HCT116 (cell line): ENCODE results near the gene DNAJC3. TPM values are rescaled to one million over a fixed set of nuclear protein-coding genes. Genes with fewer than 3 reads are reported as not detected.

Experiments
- ATAC-seq: fragments of 200-7000 bp; cut with Tn5 transposase; 2 replicates; pipeline ENCODE4 v1.9.1; 2020; ENCODE audit warnings: mild to moderate bottlenecking, moderate library complexity
- BruUV-seq: library from RNA; stranded (reverse); fragments of 400-500 nt; replicated peaks from 2 replicates; lab custom pipeline; 2021; lab: Mats Ljungman, UMichigan
- CTCF ChIA-PET: fragments of 300-600 bp; sonication (Branson Sonifier 250); formaldehyde crosslinking; loops from one replicate; lab custom pipeline; 2021; ENCODE audit warnings: antibody characterized with exemption; lab: Charles Lee
- POLR2A ChIA-PET: fragments of 300-600, 350-600 bp; sonication (Branson Sonifier 250); formaldehyde crosslinking; loops from one replicate; lab custom pipeline; 2021; ENCODE audit warnings: antibody characterized with exemption; lab: Charles Lee
- RAD21 ChIA-PET, 2 experiments: fragments of 300-600 bp; sonication (Branson Sonifier 250); formaldehyde crosslinking; loops; one replicate each; lab custom pipeline; 2023; ENCODE audit warnings: low total read pairs in 2 of 2; ENCODE audit not compliant: uncharacterized antibody in 2 of 2, unreplicated experiment in 2 of 2, low non-redundant PET in 1 of 2; lab: Charles Lee
- DNase-seq: peaks from one replicate; pipeline ENCODE4 v3.0.0-alpha.2; 2010; ENCODE audit warnings: low read depth, low spot score
- H2AFZ ChIP-seq: fragments of 200-600 bp; shearing (Covaris generic), sonication (generic); 2 replicates; pipeline ENCODE4 v1.6.1; 2017; ENCODE audit warnings: low read depth, mixed run types, mixed read lengths, antibody characterized with exemption, low read length; ENCODE audit not compliant: poor library complexity, severe bottlenecking
- H3K27ac ChIP-seq: 2 replicates; pipeline ENCODE4 v1.5.1; 2012; ENCODE audit warnings: low read depth, low read length
- H3K27me3 ChIP-seq: fragments of 200-600 bp; sonication (generic); 2 replicates; pipeline ENCODE4 v1.6.1; 2016; ENCODE audit warnings: mixed run types, low read length, mixed read lengths; ENCODE audit not compliant: insufficient read depth
- H3K36me3 ChIP-seq, 2 experiments: fragments of 200-500 bp in 1 of 2; fragments of 200-600 bp in 1 of 2; sonication (Bioruptor generic) in 1 of 2; sonication (generic) in 1 of 2; 2 replicates each; pipeline versions ENCODE4 v1.5.1 to v1.6.1; 2014 to 2016; ENCODE audit warnings: low read length in 2 of 2, inconsistent platforms in 1 of 2, mixed read lengths in 1 of 2, mixed run types in 1 of 2; ENCODE audit not compliant: insufficient read depth in 2 of 2, control insufficient read depth in 1 of 2
- H3K4me1 ChIP-seq, 2 experiments: fragments of 200-600 bp in 1 of 2; sonication (generic) in 1 of 2; 2 replicates each; pipeline versions ENCODE4 v1.5.1 to v1.6.1; 2012 to 2017; ENCODE audit warnings: low read length in 2 of 2, inconsistent platforms in 1 of 2, mild to moderate bottlenecking in 1 of 2, mixed read lengths in 1 of 2, mixed run types in 1 of 2, moderate library complexity in 1 of 2; ENCODE audit not compliant: insufficient read depth in 2 of 2, control insufficient read depth in 1 of 2
- H3K4me2 ChIP-seq: fragments of 200-600 bp; sonication (generic); 2 replicates; pipeline ENCODE4 v1.6.1; 2017; ENCODE audit warnings: mixed run types, low read length, mixed read lengths
- H3K4me3 ChIP-seq, 2 experiments: fragments of 200-600 bp in 1 of 2; sonication (generic) in 1 of 2; replicated peaks in 1 of 2; 2 replicates each; pipeline ENCODE4 v1.5.1; 2011 to 2016; ENCODE audit warnings: low read length in 2 of 2, control low read depth in 1 of 2, low read depth in 1 of 2, mild to moderate bottlenecking in 1 of 2, mixed read lengths in 1 of 2, mixed run types in 1 of 2
- H3K79me2 ChIP-seq: fragments of 200-600 bp; sonication (generic); 2 replicates; pipeline ENCODE4 v1.6.1; 2017; ENCODE audit warnings: mild to moderate bottlenecking, mixed run types, low read length, moderate library complexity, mixed read lengths; ENCODE audit not compliant: insufficient read depth
- H3K9ac ChIP-seq: fragments of 200-600 bp; sonication (generic); 2 replicates; pipeline ENCODE4 v1.6.1; 2016; ENCODE audit warnings: low read length, mixed read lengths
- H3K9me2 ChIP-seq: fragments of 200-600 bp; sonication (generic), shearing (Covaris generic); 2 replicates; pipeline ENCODE4 v1.6.1; 2017; ENCODE audit warnings: mixed run types, mild to moderate bottlenecking, moderate library complexity; ENCODE audit not compliant: insufficient read depth
- H3K9me3 ChIP-seq, 2 experiments: fragments of 200-500 bp in 1 of 2; fragments of 200-600 bp in 1 of 2; sonication (Bioruptor generic) in 1 of 2; sonication (generic) in 1 of 2; 2 replicates each; pipeline ENCODE4 v1.6.1; 2014 to 2017; ENCODE audit warnings: low read length in 2 of 2, mixed read lengths in 2 of 2, inconsistent platforms in 1 of 2, low read depth in 1 of 2, mild to moderate bottlenecking in 1 of 2, mixed run types in 1 of 2, moderate library complexity in 1 of 2; ENCODE audit not compliant: control insufficient read depth in 1 of 2, insufficient read depth in 1 of 2
- H4K20me1 ChIP-seq: fragments of 200-600 bp; sonication (generic), shearing (Covaris generic); 2 replicates; pipeline ENCODE4 v1.6.1; 2017; ENCODE audit warnings: mixed run types, mild to moderate bottlenecking, moderate library complexity; ENCODE audit not compliant: insufficient read depth
- CBX3 ChIP-seq: IDR thresholded peaks from 2 replicates; pipeline ENCODE4 v1.6.1; 2012; ENCODE audit warnings: low read depth
- CEBPB ChIP-seq: IDR thresholded peaks from 2 replicates; pipeline ENCODE4 v1.6.1; 2012; ENCODE audit warnings: low read depth
- CTCF ChIP-seq, 3 experiments: fragments of 200-600 bp in 1 of 3; sonication (generic) in 1 of 3; IDR thresholded peaks in 2 of 3; conservative IDR thresholded peaks in 1 of 3; 2 replicates each; pipeline ENCODE4 v1.5.1; 2012 to 2017; ENCODE audit warnings: low read depth in 2 of 3, low read length in 2 of 3, antibody characterized with exemption in 1 of 3, borderline replicate concordance in 1 of 3, control low read depth in 1 of 3, mild to moderate bottlenecking in 1 of 3, mixed read lengths in 1 of 3, mixed run types in 1 of 3, moderate library complexity in 1 of 3; ENCODE audit not compliant: insufficient read depth in 1 of 3
- ELF1 ChIP-seq: IDR thresholded peaks from 2 replicates; pipeline ENCODE4 v1.6.1; 2012; ENCODE audit warnings: low read depth, borderline replicate concordance
- FOSL1 ChIP-seq: IDR thresholded peaks from 2 replicates; pipeline ENCODE4 v1.6.1; 2012; ENCODE audit warnings: low read depth
- JUND ChIP-seq: IDR thresholded peaks from 2 replicates; pipeline ENCODE4 v1.6.1; 2012
- MAX ChIP-seq: IDR thresholded peaks from 2 replicates; pipeline ENCODE4 v1.6.1; 2012
- POLR2A ChIP-seq: IDR thresholded peaks from 2 replicates; pipeline ENCODE4 v1.7.0; 2011; ENCODE audit warnings: borderline replicate concordance; ENCODE audit not compliant: insufficient read depth, insufficient read length; ENCODE audit errors: extremely low read depth
- POLR2AphosphoS5 ChIP-seq: IDR thresholded peaks from 2 replicates; pipeline ENCODE4 v1.6.1; 2011; ENCODE audit warnings: mild to moderate bottlenecking, low read depth, low read length, moderate library complexity
- REST ChIP-seq: IDR thresholded peaks from 2 replicates; pipeline ENCODE4 v1.6.1; 2012; ENCODE audit warnings: low read depth
- SRF ChIP-seq: IDR thresholded peaks from 2 replicates; pipeline ENCODE4 v1.6.1; 2012; ENCODE audit warnings: low read depth
- TCF7L2 ChIP-seq: IDR thresholded peaks from 2 replicates; pipeline ENCODE4 v1.7.0; 2011; ENCODE audit warnings: borderline replicate concordance, inconsistent platforms; ENCODE audit not compliant: insufficient read depth, insufficient read length; ENCODE audit errors: extremely low read depth
- YY1 ChIP-seq: IDR thresholded peaks from 2 replicates; pipeline ENCODE4 v1.6.1; 2011; ENCODE audit warnings: low read length, low read depth, moderate library complexity, mild to moderate bottlenecking; ENCODE audit not compliant: insufficient replicate concordance; ENCODE audit errors: extremely low read depth
- ZBTB33 ChIP-seq: IDR thresholded peaks from 2 replicates; pipeline ENCODE4 v1.6.1; 2011; ENCODE audit warnings: mild to moderate bottlenecking, low read length, moderate library complexity; ENCODE audit not compliant: insufficient replicate concordance; ENCODE audit errors: extremely low read depth
- ZFX ChIP-seq: fragments of 450-650 bp; IDR thresholded peaks from 2 replicates; pipeline ENCODE4 v1.6.1; 2017
- intact Hi-C: fragments of 100-400 bp; cut with micrococcal nuclease; formaldehyde crosslinking; loops from 2 replicates; pipeline ENCODE4 v1.10.0; 2022
- total RNA-seq: library from RNA; stranded (reverse); gene quantifications from one replicate; pipeline ENCODE4 v1.2.1, GENCODE V29; 2021; ENCODE audit not compliant: unreplicated experiment

The DNAJC3 gene
- total RNA-seq, 1 experiment from 2014 or later, result 28.5 TPM

GRCh38 chr13:95741584-95742563 is 64.9 kb downstream of the DNAJC3 start:
- Histone ChIP-seq H2AFZ (no peak overlapping the region), H3K27me3 (no peaks in the 10 kb centered on the region), H3K27ac (no peak overlapping the region; the same call in 1 of the 2 replicates), H3K36me3 (no peaks in the 10 kb centered on the region), H4K20me1 (no peaks in the 10 kb centered on the region), H3K4me3 (no peak overlapping the region), H3K9ac (no peak overlapping the region), H3K4me2 (peak overlapping the region; percentile 65; the same call in 1 of the 2 replicates), H3K4me1 (peaks cover 3 to 13% of the 10 kb centered on the region in 2 experiments; a peak in 3 of 4 replicates)
- intact Hi-C loops, result no loop called here
- POLR2A ChIA-PET, result no interaction called here
- ATAC-seq (no peak), DNase-seq (no peak)
- RAD21 ChIA-PET, result no interaction called here
- BruUV-seq, result no TSS peak
- CTCF ChIA-PET, result no interaction called here
- TF ChIP-seq POLR2AphosphoS5 (no peak), TCF7L2 (no peak), ZFX (no peak), YY1 (no peak), ZBTB33 (no peak), ELF1 (no peak), MAX (no peak), POLR2A (no peak), FOSL1 (no peak), CTCF (IDR thresholded peaks at IDR 0.05 in 2 of 3, conservative IDR thresholded peaks at IDR 0.05 in 1 of 3; ENCODE audit: borderline replicate concordance in 1 of 3, insufficient read depth in 1 of 3, low read depth in 2 of 3, low read length in 2 of 3) (no peak), REST (no peak), JUND (no peak), SRF (no peak), CEBPB (no peak), CBX3 (no peak)
- TF ChIP-seq, all 23 proteins: peak for 0
- H3K9me3 ChIP-seq, result no peaks in the 10 kb centered on the region
- H3K79me2 ChIP-seq, result peaks cover 26% of the 10 kb centered on the region
- no peaks in the 10 kb centered on the region for H3K9me2 ChIP-seq
